SU-DHL-6 (cell line): ENCODE data around the gene GALNT11.

Experiments
- EZH2phosphoT487 ChIP-seq: fragments of 200-600 bp; sonication (generic), shearing (Covaris generic); conservative IDR thresholded peaks from 2 replicates; pipeline ENCODE4 v1.6.1; 2018; ENCODE audit warnings: mild to moderate bottlenecking, antibody characterized with exemption, low read length, moderate library complexity, mixed read lengths
- TF ChIP-seq, protein P1 (sequence below): fragments of 200-600 bp; sonication (generic); IDR thresholded peaks from one replicate; pipeline ENCODE4 v1.5.1; 2017; ENCODE audit warnings: antibody characterized with exemption, mild to moderate bottlenecking, low read length, moderate library complexity; ENCODE audit not compliant: insufficient read depth, poor library complexity, severe bottlenecking

DNA sequence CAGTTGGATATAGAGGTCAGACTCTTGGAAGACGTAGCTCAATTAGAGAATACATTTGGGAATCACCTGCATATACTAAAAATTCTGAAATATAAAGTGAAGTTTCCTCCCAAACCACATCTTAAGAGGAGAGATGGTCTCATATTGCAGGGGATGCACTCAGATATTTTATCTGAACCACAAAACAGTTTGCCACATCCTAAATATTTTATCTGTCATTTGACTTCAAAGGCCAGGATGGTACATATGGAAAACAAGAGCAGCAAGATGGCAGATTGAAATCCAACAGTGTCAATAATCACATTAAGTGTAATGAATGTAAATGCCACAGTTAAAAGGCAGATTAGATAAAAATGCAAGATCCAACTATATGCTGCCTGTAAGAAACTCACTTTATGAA is 97.1 kb downstream of the GALNT11 start:
- TF ChIP-seq, protein P1, sequence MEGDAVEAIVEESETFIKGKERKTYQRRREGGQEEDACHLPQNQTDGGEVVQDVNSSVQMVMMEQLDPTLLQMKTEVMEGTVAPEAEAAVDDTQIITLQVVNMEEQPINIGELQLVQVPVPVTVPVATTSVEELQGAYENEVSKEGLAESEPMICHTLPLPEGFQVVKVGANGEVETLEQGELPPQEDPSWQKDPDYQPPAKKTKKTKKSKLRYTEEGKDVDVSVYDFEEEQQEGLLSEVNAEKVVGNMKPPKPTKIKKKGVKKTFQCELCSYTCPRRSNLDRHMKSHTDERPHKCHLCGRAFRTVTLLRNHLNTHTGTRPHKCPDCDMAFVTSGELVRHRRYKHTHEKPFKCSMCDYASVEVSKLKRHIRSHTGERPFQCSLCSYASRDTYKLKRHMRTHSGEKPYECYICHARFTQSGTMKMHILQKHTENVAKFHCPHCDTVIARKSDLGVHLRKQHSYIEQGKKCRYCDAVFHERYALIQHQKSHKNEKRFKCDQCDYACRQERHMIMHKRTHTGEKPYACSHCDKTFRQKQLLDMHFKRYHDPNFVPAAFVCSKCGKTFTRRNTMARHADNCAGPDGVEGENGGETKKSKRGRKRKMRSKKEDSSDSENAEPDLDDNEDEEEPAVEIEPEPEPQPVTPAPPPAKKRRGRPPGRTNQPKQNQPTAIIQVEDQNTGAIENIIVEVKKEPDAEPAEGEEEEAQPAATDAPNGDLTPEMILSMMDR = no peak
- TF ChIP-seq EZH2phosphoT487 = no peak
